Stimulated activated CD8-positive, alpha-beta memory T cell treated with anti-CD3 and anti-CD28 coated beads, Interleukin-7, amount 100 ng/mL, for 24 hours (primary cell): Measurements from ENCODE around the gene CACNA1D.

Experiments
- DNase-seq: peaks from one replicate; pipeline ENCODE4 v3.0.0-alpha.2; 2020; ENCODE audit warnings: low read depth

The CACNA1D gene

GRCh38 chr3:53579636-53580035 lies 85.2 kb downstream of the CACNA1D start:
- DNase-seq, result no peak

DNA sequence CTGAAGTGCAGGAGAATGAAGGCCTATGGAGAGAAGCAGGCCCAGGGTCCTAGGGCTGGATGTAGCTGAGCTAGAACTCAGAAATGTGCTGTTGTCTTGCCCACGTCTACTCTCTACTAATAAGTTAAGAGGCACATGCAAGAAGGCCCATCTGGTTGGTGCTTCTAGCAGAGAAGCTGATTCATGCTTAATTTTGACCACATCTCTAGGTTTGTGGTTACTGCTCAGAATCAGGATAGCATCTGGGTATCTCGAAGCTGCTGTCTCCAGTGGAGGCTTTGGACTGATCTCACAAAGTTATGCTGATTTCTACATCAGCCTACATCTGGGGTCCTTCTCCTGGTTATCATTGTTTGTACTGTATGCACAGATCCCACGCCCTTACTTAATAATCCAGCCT lies 87.3 kb downstream of the CACNA1D start:
- DNase-seq, result no peak

DNA sequence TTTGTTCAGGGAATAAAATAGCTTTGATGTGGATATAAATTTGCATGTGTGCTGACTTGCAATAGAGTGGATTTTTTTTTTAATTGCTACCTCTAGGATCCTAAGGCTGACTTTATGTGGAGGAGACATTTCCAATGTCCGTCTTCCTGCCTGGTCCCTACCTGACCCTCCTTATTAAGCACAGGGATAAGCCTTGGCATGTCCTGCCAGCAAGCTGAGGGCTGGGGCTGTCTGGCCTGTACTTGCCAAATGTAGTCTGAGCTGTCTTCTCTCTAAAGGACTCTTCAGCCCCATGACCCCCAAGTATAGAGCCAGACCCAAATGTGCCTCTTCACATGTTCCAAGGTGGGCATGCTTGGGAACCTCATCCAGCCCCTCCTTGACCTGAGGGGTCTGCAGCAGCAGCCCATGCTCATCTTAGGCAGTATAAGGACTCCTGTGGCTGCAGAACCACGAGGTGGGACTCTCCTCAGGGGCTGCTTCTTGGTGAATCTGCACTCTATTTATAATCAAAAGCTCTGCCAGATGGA lies 88.8 kb downstream of the CACNA1D start:
- DNase-seq, result no peak

GRCh38 chr3:53585049-53585448 lies 90.6 kb downstream of the CACNA1D start:
- no peak for DNase-seq

GRCh38 chr3:53585627-53586026 lies 91.2 kb downstream of the CACNA1D start:
- no peak for DNase-seq

DNA sequence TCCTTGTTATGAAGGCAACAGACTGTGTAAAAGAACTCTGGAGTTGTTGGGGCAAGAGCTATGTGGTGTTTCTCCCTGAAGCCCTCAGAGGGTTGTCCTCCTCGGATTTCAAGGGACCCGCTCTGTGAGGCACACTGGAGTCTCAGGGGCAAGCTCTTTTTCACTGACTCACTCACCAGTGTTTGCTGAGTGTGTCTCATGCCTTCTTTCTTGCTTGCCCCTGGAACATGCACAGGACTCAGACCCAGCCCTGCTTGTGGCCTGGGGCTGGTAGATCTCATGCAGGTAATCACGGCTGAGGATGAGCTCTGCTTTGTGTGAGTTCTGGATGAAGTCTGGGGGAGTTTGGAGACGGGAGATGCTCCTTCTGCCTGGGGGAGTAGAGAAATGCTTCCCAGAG lies 93.7 kb downstream of the CACNA1D start:
- DNase-seq, result no peak

GRCh38 chr3:53589201-53589600 lies 94.8 kb downstream of the CACNA1D start:
- no peak for DNase-seq

GRCh38 chr3:53589806-53590205 lies 95.4 kb downstream of the CACNA1D start:
- no peak for DNase-seq

GRCh38 chr3:53590606-53591005 lies 96.2 kb downstream of the CACNA1D start:
- no peak for DNase-seq

GRCh38 chr3:53591646-53592045 lies 97.2 kb downstream of the CACNA1D start:
- DNase-seq, result no peak

GRCh38 chr3:53592862-53593261 lies 98.5 kb downstream of the CACNA1D start:
- no peak for DNase-seq

DNA sequence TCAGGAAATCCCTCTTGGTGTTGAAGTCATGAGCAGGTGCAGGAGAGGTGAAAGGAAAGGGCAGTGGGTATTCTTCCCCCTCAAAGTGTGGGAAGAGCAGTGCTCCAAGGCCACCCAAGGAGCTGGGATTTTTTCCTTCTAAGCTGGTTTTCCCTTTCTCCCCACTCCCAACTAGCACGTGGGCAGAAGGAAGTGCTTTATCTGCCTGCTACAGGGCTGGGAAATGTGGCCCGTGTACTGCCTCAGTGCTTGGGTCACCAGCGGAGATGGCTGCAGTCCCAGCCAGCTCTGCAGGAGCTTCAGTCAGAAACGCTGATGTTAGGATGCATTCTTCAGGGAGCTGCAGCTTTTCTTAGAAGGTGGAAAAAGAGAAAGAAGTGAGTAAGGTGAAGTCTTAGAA lies 99.2 kb downstream of the CACNA1D start:
- DNase-seq, result no peak

DNA sequence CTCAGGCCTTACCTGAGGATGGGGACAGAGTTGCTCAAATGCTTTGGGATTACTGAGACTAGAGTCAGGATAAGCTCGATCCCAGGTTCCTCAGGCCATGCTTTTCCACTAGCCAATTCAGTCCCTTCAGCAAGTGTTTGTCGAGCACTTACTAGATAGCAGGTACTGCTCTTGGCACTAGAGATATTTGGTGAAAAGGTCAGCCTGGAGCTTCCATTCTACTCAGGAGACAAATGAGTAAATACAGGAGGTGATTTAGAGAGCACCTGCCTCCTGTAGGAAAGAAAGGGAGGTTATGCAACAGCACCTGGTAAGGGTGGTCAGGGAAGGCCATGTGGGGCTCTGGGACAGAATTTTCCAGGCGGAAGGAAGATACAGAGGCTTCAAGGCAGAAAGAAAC lies 99.9 kb downstream of the CACNA1D start:
- no peak for DNase-seq

DNA sequence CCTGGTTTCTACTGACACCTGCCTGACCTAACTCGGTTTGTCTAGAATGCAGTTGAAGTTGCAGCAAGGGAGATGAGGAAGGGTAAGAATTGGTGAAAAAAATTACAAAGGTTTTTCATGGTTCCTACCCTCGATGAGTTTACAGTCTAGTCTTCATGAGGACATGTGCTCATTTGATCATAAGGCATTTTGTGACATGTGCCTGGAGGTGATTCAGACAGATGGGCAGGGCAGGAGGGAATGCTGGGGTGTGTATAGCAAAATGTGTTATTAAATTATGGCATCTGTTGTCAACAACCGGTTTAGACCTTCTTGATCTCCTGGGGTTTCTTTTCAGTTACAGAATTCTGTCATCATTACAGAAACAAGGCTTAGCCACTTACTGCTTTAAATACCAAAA lies 101.2 kb downstream of the CACNA1D start:
- DNase-seq, result no peak

DNA sequence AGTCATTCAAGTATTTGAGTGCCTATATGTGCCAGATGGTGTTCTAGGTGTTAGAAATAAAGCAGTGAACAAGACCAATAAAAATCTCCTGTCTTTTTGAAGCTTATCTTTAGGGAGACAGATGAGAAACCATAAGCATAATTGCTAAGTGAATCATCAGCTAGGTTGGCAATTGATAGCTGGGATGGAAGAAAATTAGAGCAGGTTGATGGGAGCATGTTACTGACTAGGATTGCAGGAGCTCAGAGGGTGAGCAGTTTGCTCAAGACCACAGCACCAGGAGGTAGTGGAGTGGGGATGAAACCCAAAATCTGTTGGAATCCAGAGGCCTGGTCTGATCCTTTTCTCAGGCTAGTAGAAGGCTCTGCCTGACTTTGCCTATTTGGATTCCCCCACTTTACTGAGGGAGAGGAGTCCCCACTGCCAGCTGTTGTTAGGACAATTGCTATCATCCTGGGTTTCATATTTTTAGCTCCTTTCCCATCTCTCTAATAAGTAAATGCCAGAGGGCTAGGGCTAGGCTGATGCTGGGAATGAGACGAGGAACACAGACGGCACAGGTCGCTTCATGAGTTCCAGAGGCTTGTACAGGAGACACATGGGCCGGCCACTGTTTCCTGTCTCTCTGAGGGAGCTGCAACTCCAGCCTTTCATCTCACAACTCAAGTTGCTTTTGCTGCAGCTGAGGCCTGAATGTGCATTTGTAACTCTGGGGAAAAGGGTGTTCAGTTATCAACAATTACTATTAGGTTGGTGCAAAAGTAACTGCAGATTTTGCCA lies 102.9 kb downstream of the CACNA1D start:
- DNase-seq, result no peak

DNA sequence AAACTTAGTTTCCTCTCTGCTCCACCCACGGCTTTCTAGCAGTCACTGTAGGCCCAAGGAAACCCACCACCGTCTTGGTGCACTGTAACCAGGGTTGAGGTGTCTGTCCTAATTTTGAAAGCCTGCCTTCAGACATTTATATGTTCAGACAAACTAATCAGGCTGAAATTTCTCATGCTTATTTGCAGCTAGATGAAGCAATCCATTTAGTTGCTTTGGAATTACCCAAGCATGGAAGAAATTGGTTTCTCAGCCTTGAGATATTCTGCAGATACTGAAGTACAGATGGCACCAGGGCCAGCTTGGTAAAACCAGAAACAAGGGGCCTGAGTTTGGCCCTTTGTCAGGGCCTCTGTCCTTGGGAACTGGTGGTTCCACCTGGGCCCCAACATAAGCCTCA lies 105.4 kb downstream of the CACNA1D start:
- DNase-seq, result no peak

- no peak for DNase-seq
These were observed 108.5 kb downstream of the CACNA1D start for GRCh38 chr3:53602866-53603265.

- no peak for DNase-seq
These were observed 109.8 kb downstream of the CACNA1D start for GRCh38 chr3:53604232-53604631.

DNA sequence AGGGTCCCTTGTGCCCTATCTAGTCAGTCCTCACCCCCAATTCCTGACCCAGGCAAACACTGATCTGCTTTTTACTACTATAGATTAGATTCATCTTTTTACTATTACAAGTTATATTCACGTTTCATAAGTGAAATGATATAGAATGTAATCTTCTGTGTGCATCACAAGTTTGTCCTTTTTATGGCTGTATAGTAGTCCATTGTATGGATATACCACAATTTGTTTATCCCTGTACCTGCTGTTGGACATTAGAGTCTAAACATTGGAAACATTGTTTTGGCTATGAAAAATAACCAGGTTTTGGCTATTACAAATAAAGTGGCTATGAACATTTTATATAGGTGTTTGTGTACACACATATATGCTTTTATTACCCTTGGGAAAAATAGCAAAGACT lies 112.4 kb downstream of the CACNA1D start:
- no peak for DNase-seq

DNA sequence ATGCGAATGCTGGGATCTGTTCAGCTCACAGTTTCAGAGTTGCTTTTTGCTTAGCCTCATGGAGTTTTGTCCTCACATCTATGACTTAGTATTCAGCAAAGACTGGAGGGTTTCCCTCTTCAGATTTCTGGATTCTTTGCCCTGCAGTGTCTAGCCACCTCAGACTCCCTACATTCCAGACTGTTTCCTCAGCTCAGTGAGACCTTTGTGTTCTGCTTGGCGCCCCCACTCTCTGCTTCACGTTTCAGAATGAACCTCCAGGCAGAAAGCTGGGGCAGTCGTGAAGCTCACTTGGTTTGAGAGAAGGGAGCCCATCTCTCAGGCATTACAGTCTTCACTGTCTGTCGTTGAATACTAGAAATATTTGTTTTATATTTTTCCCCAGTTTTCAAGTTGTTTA lies 118.1 kb downstream of the CACNA1D start:
- no peak for DNase-seq

DNA sequence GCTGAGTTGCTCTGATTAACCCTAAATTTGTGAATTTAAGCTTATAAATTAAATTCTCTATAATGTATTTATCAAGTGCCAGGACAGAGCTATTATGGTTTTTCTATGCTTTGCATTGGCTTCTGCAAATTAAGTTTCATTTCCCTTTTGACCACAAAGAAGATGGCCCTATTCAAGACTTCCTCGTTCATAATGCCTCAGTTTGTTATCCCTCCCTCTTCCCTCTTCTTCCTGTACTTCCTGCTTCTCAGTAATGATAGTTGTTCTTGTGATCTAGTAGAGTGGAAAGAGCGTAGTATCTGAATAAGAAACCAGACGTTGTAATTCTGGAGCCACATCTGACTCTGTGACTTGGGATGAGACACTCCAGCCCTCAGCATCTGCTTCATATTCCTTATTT lies 118.7 kb downstream of the CACNA1D start:
- DNase-seq, result no peak

DNA sequence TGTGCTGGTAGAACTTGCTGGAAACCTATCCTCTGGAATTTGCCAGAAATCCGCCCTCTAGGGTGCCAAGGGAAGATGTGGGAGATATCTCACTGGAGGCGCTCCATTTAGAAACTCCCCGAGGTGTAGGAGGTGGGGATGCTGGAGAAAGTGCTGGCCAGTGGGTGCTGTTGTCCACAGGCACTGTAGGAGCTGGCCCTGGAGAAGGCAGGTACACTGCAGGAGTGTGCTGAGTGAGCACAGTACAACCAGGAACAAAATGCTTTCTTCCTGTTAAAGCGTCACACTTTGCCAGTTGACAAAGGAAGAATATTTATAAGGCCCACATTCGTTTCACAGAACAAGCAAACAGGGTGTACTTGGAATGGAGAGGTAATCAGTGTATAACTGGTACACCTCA lies 119.9 kb downstream of the CACNA1D start:
- DNase-seq, result no peak

DNA sequence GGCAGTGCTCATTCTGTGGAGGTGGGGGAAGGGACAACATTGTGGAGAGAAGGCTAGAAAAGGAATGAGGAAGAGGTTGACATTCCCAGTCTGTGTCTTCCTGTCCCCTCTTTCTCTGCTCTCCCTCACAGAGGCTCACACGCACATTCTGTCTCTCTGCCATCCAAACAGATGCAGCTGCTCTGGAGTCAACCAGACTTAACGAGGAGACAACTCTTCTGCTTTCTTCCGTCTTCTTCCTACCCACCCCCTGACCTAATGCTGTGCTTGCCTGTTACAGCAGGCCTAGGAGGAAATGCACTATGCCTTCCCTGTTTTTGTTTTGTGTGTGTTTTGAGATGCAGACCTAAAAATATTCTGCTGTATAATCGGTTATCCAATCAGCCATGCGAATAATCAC lies 121.9 kb downstream of the CACNA1D start:
- no peak for DNase-seq
